Measurements from ENCODE around the gene SCAND1.

The SCAND1 gene

DNA sequence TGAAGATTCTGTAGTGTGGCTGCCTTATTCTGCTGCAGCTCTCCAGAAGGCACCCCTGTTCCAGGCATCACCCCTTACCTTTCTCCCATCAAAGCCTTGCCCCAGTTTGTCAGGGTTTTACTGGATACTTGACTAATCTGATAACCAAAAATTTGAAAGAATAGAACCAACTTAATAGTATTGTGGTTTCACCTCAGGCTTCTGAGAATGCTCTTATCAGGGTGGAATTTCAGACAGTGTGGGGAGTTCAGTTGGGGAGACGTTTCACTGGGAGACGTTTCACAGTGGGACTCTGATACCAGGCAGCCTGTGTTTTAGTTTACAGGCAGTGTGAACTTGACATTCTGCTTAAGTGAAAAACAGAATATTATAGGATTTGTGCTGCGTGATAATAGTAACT is 50.5 kb downstream of the SCAND1 start:
- no peak for DNase-seq
